ENCODE data around the gene PPM1H.

PPM1H gene

DNA sequence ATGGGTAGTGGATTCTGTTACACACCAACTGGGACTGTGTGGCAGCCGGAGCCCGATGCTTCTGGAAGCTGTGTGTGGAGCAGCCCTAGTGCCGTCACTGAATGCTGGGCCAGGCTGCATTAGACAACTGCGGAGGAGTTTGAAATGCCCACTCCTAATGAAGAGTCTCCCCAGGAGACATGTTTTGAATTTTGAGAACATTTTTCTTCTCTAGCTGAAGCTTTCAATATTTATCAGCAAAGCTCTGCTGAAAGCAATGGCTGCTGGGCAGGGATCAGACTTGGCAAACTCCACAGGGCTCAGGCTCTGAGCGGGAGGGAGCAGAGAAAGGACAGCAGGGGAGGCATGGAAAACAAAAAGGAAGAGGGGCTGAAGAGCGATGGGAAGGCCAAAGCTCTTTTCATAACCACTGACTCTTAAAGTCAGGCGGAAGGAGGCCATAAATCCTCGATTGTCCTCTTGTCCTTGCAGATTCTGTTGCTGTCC, 279.2 kb downstream of the PPM1H start:
- TF ChIP-seq, protein P1, sequence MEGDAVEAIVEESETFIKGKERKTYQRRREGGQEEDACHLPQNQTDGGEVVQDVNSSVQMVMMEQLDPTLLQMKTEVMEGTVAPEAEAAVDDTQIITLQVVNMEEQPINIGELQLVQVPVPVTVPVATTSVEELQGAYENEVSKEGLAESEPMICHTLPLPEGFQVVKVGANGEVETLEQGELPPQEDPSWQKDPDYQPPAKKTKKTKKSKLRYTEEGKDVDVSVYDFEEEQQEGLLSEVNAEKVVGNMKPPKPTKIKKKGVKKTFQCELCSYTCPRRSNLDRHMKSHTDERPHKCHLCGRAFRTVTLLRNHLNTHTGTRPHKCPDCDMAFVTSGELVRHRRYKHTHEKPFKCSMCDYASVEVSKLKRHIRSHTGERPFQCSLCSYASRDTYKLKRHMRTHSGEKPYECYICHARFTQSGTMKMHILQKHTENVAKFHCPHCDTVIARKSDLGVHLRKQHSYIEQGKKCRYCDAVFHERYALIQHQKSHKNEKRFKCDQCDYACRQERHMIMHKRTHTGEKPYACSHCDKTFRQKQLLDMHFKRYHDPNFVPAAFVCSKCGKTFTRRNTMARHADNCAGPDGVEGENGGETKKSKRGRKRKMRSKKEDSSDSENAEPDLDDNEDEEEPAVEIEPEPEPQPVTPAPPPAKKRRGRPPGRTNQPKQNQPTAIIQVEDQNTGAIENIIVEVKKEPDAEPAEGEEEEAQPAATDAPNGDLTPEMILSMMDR (IDR thresholded peaks at IDR 0.05; ENCODE audit: insufficient read depth, low read length, poor library complexity, severe bottlenecking) = no peak
- DNase-seq (ENCODE audit: extremely low read depth, insufficient read length) = no peak
- Histone ChIP-seq H3K36me3 (ENCODE audit: control insufficient read depth, insufficient read depth, low read length) (no peaks in the 10 kb centered on the region), H3K4me3 (replicated peaks; ENCODE audit: low read depth, low read length) (no peak overlapping the region), H3K27me3 (replicated peaks; ENCODE audit: control insufficient read depth, insufficient read depth, low read length) (no peaks in the 10 kb centered on the region)

DNA sequence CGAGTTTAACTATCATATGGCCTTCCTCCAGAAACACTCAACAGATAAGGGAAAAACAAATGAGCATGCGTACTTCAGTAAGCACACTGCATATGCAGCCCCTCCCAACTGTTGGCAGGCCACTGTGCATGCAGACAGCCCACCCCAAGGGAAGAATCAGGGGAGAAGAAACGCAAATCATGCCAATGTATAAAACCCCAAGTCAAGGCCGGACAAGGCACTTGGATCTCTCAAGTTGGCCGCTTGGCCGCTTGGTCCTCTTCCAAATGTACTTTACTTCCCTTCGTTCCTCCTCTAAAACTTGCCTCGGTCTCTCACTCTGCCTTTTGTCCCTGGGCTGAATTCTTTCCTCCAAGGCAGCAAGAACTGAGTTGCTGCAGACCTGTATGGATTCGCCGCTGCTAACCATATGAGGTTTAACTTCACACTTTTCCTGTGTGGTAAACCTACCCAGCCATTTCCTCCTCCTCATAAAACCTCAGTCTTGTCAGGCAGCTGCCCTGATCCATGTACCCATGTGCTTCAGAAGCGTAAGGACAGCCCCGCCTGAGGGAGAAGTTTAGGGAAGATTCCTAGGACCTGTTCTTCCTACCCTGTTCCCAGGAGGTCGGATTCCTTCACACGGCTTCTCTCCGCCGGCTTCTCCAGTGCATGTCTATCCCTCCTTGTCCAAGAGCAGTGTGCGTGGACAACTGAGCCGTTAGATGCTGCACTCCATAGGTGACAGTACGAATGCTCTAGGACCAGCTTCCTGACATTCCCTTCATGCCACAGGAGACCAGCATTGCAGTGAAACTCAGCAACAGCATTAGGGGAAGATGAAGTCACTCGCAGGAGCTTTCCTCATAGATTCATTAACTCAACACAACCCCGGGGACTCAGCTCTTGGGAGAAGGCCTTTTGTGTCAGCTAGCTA, 280.4 kb downstream of the PPM1H start:
- no peaks in the 10 kb centered on the region for H3K27me3 ChIP-seq (replicated peaks; ENCODE audit: control insufficient read depth, insufficient read depth, low read length)
- H3K36me3 ChIP-seq (ENCODE audit: control insufficient read depth, insufficient read depth, low read length) = no peaks in the 10 kb centered on the region
- no peak for DNase-seq (ENCODE audit: extremely low read depth, insufficient read length)
- TF ChIP-seq, protein P1 (IDR thresholded peaks at IDR 0.05; ENCODE audit: insufficient read depth, low read length, poor library complexity, severe bottlenecking) = no peak
- H3K4me3 ChIP-seq (replicated peaks; ENCODE audit: low read depth, low read length) = no peak overlapping the region

DNA sequence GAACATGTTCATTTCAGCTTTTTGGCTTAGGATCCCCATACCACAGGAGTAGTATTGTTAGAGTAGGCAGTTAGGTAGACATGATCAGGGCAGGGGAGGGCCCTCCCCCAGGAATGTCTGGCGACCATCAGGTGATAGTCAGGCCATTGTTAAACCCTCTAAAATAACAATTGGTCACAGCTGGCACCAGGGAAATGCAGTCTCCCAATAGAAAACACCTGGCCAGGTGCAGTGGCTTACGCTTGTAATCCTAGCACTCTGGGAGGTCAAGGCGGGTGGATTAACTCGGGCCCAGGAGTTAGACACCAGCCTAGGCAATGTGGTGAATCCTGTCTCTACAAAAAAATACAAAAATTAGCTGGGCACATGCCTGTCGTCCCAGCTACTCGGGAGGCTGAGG, 281.2 kb downstream of the PPM1H start:
- TF ChIP-seq, protein P1 (IDR thresholded peaks at IDR 0.05; ENCODE audit: insufficient read depth, low read length, poor library complexity, severe bottlenecking) = no peak
- Histone ChIP-seq H3K27me3 (replicated peaks; ENCODE audit: control insufficient read depth, insufficient read depth, low read length) (no peaks in the 10 kb centered on the region), H3K36me3 (ENCODE audit: control insufficient read depth, insufficient read depth, low read length) (no peaks in the 10 kb centered on the region), H3K4me3 (replicated peaks; ENCODE audit: low read depth, low read length) (no peak overlapping the region)
- DNase-seq (ENCODE audit: extremely low read depth, insufficient read length) = no peak

DNA sequence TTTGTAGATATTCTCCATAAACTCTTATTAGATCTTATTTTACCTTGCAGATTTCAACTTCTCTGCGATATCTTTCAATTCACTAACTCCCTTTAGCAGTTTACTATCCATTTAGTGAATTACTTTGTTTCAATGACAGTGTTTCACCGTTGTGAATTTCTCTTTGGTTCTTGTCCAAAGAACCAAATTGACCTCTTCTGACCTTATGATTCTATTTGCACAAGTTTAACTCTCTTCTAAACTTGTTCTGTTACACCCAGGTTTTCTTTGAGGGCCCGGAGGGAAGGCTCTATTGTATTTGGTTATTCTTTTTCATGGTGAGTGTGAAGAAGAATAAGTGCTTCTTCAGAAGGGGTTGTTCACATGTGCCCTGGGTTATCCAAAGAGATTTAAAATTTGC, 281.6 kb downstream of the PPM1H start:
- TF ChIP-seq, protein P1 (IDR thresholded peaks at IDR 0.05; ENCODE audit: insufficient read depth, low read length, poor library complexity, severe bottlenecking) = no peak
- H3K36me3 ChIP-seq (ENCODE audit: control insufficient read depth, insufficient read depth, low read length) = no peaks in the 10 kb centered on the region
- no peak for DNase-seq (ENCODE audit: extremely low read depth, insufficient read length)
- H3K4me3 ChIP-seq (replicated peaks; ENCODE audit: low read depth, low read length) = no peak overlapping the region
- H3K27me3 ChIP-seq (replicated peaks; ENCODE audit: control insufficient read depth, insufficient read depth, low read length) = no peaks in the 10 kb centered on the region

DNA sequence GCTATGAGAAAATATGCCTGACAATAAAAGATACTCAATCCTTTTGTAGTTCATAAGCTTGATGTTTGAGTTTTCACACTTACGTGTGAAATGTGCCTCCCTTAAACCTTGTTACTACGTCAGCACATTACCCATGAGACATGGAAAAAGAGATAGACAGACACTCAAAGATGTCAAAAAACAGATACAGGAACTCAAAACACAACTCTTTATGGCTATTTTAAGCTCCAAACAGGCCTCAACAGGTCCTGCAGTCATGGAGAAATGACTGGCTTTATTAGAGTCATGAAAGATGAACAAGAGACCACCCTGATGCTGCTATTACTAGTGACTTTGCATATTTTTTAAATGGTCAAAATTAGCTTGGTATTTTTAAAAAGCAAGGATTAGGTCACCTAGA, 283.8 kb downstream of the PPM1H start:
- Histone ChIP-seq H3K36me3 (ENCODE audit: control insufficient read depth, insufficient read depth, low read length) (no peaks in the 10 kb centered on the region), H3K27me3 (replicated peaks; ENCODE audit: control insufficient read depth, insufficient read depth, low read length) (no peaks in the 10 kb centered on the region)
- TF ChIP-seq, protein P1 (IDR thresholded peaks at IDR 0.05; ENCODE audit: insufficient read depth, low read length, poor library complexity, severe bottlenecking) = no peak

More for the DNA sequence above, 283.8 kb downstream of the PPM1H start:
- DNase-seq (ENCODE audit: extremely low read depth, insufficient read length) = no peak
- H3K4me3 ChIP-seq (replicated peaks; ENCODE audit: low read depth, low read length) = no peak overlapping the region

All from GM06990 (cell line).